Stimulated activated CD8-positive, alpha-beta memory T cell treated with anti-CD3 and anti-CD28 coated beads, Interleukin-12 subunit alpha, Interleukin-12 subunit beta, amount 100 ng/mL, for 24 hours (primary cell): ENCODE results near the gene FGR.

Source experiments
- DNase-seq: peaks from one replicate; pipeline ENCODE4 v3.0.0-alpha.2; 2020; ENCODE audit errors: extremely low read depth

The FGR gene

DNA sequence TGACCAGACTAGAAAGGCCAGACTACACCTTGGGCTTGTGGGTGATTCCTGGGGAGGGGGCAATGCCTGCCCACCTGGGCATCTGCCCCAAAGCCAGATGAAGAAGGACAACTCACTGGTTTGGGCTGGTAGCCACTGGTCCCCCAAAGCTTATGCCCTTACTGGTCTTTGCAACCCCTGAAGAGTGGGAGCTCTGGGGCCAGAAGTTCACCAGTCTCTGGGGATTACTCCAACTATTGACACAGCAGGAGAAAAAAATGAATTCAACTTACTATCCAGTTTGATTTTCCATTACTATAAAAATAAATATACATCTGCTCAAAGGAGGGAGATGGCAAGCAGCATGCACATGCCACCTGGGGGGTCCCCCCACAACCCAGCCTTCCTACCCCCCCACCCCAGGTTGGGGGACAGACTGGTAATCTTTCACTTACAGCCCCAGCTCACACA lies 33.6 kb downstream of the FGR start:
- no peak for DNase-seq

DNA sequence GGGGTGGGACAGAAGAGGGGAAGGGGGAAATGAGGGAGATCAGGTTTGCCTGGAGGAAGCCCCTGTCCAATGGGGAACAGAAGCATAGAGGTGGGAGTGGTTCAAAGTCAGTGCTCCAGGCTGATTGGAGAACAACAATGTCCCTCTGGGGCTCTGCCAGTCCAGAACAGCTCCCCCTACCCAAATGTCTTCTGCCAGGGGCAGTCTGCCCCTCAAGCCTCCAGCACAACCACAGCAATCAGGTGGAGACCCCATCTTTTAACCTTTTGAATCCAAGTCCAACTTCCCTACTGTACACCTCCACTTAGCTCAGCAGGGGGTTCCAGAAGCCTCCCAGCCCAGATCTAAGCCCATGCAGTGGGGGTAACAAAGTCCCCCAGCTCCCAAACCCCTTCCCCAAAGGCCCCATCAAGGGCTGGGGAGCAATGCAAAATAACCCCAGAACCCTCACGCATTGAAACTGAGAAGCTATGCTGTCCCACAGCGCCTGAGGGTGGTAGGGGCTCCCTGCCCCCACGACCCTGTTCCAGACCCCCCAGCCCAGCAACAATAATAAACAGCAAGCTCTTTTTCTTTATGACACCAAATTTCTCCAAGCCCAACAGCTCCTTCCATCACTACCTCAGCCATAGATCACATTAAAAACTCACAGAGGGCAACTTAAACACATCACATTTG lies 34.3 kb downstream of the FGR start:
- DNase-seq = no peak

DNA sequence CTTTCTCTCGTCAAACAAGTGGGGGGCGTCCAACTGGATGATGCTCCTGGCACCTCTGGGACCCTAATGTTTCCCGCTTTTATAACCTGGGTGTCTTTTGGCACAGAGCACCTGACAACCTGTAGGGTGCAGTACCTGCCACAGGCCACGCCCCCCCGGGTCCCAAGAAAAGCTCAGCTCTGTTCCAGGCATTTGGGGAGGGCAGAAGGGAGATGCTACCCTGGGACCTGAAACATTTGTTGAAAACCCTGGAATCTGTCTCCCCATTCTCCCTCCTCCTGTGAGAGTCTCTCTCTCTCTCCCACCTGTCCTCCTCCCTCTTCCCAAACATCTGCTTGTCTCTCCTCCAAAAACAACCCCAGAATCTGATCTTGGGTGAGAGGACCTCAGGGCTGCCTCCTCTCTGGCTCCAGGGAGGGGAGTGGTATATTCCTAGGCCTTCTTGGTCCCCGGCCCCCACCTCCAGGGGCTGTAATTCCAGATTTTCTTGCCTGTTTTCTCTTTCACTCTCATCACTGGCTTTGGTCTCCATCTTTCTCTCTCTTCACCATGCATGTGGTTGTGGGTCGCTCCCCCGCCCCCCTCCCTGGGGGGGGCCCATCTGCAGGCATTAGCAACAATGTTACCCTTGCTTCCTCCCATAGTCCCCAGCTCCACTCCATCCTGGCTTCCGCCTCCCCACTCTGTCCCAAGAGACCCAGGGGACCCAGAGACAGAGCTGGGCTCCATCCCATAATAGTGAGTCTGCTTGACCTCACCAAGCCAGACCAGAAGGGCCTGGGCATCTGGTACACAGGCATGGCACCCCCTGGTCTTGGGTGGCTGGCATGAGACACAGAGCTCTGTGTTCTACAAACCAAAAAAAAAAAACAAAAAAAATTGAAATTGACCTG lies 35.1 kb downstream of the FGR start:
- no peak for DNase-seq

DNA sequence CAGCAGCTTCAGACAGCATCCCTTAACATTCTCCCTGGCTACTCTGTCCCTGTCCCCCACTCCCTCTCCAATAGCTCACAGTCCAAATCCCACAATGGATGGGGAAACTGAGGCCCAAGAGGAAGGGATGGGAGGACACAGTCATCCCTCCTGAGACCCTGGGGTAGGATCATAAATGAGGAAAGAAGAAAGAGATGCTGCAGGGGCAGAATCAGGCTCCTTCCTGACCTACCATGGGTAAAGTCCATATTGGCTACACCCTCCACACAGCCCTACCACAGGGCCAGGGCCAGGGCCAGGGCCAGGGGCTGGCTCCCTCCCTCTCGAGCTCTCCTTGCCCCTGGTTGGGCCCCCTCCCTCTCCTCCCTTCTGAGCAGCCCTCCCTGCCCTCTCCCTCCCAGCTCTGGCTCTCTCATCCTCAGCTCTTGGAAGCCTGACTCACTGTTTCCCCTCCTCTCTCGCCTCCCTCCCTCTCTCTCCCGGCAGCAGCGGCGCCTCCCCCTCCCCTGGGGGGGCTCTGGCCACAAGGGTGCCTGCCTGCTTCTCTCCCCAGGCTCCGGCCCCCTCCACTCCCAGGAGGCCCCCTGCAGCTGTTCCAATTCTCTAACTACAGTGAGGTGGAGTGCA lies 36.0 kb downstream of the FGR start:
- no peak for DNase-seq

DNA sequence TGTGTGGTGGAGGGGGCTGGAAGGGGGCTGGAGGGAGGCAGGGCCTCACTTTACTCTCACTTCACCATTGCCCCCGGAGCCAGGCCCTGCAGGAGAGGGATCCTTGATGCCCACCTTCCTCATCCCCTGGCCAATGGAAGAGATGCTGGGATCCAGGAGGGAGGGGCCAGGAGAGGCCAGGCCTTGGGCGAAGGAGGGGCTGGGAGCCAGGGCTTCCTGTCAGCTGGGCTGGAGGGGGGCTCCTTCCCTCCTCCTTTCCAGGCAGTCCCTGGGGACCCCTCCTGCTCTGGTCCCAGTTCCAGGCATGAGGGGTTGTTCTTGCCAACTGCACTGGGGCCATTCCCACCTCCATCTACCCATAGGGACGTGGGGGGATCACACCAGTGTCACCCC lies 36.7 kb downstream of the FGR start:
- DNase-seq = no peak

DNA sequence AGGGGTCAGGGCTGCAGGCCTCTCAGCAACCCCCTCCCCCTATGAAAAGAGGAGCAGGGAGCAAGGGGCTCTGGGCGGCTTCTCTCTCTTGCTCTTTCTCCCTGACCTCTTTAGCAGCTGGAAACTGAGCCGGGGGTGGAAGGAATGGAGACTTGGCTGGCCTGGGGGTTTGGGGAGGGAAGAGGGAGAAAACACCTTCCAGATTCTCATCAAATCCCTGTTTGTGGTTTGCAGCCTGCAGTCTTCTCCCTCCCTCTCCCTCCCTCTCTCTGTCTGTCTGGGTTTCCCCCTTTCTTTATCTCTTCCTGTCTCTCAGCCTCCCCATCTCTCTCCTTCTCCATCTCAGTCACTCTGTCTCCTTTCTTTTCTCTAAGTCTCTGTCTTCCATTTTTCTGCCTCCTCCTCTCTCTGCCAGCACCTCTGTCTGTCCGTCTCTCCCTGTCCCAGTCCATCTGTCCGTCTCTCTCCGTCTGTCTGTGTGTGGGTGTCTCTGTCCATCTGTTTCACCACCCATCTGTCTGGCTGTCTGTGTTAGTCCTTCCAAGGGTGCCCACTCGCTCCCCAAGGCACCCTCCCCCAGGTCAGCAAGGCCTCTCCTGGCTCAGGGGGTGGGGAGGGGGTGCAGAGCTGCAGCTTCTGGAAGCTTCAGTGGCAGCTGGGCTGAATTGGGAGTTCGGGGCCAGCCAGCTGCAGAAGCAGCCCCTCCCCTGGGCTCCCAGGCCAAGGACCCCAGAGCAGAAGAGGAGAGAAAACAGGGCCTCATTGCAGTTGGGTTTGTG lies 37.3 kb downstream of the FGR start:
- no peak for DNase-seq

DNA sequence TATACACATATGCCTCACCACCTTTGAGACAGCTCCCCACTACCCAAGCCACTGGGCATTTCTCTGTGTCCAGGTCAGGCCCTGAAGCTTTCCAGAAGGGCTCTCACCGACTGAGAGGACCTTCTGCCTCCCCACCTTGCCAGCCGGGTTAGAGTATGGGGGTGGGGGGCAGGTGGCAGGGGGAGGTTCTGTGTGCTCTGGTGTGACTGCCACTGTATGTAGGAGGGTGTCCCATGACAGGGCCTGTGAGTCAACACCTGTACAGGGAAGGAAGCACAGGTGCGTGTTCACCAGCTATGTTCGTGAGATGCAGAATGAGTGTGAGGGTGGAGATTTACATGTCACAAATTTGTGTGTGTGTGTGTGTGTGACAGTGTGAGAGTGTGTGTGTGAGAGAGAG lies 38.0 kb downstream of the FGR start:
- DNase-seq = no peak

DNA sequence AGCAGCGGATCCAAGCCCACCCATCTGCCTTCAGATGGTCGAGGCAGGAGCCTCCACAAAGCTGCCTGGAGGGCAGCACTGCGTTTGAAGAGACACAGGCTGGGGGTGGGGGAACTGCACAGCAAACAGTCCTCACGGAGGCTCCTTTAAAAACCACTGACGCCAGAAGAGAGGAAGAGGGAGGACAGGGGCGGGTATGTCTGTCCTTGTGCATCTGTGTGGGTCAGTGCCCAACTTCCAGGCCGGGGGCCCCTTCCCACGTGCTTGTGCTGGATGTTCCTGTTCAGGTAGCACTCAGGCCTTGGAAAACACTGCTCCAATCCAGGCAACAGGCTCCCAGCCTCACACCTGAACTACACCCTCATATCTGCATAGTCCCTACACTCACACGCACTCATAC lies 38.7 kb downstream of the FGR start:
- DNase-seq = no peak

DNA sequence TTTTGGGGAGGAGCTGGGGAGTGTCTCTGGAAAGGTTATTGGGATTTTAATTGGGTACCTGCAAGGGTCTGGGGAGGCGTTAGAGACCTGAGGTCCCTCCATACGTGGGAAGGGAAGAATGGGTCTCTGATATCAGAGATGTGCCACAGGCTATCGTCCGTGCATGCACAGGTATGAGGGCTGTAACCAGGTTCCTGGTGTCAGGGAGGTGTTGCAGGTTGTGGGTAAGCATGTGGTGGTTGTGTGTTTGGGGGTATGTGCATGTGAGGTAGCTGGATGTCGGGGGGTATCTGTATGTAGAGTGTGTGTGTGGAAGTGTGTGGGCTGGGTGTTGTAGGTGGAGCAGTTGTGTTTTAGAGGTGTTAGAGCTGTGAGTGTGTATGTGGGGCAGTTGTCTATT lies 39.4 kb downstream of the FGR start:
- no peak for DNase-seq

DNA sequence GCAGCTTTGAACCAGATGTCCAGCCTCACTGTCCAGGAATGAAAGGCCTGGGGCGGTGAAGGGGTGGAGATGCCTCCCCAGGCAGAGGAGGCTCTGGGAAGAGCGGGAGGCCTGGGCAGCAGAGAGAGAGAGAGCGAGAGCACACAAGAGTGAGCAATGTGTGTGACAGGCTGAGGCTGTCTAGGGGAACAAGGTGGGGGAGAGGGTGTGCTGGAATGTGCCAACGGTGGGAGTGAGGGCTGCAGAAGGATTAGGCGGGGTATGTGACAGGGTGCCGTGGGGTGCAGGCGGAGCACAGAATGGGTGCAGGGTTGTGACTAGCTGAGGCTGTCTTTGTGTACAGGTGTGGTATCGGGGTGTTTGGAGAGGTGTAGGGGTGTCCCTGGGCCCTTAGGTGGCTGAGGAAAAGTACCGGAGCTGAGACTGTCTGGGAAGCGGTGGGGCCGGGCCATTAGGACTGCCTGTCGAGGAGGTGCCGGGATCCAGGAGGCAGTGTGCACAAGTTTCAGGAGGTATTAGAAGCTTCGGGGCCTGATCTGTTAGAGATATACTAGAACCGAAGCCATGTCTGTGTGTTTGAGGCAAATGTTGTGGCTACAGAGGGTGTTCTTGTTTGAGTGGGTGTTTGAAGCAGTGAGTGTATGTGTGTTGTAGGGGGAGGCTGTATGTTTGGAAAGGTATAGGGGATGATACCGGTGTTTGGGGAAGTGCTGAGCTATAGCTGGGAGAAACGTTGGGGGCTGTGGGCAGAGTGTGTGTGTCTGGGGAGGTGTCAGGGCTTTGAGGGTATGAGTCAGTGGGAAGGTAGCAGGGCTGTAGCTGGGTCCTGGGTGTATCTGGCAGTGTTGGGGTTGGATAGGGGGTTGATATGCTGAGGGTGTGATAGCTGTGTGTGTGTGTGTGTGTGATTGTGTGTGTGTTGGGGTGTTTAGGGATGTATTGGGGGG lies 40.1 kb downstream of the FGR start:
- no peak for DNase-seq

DNA sequence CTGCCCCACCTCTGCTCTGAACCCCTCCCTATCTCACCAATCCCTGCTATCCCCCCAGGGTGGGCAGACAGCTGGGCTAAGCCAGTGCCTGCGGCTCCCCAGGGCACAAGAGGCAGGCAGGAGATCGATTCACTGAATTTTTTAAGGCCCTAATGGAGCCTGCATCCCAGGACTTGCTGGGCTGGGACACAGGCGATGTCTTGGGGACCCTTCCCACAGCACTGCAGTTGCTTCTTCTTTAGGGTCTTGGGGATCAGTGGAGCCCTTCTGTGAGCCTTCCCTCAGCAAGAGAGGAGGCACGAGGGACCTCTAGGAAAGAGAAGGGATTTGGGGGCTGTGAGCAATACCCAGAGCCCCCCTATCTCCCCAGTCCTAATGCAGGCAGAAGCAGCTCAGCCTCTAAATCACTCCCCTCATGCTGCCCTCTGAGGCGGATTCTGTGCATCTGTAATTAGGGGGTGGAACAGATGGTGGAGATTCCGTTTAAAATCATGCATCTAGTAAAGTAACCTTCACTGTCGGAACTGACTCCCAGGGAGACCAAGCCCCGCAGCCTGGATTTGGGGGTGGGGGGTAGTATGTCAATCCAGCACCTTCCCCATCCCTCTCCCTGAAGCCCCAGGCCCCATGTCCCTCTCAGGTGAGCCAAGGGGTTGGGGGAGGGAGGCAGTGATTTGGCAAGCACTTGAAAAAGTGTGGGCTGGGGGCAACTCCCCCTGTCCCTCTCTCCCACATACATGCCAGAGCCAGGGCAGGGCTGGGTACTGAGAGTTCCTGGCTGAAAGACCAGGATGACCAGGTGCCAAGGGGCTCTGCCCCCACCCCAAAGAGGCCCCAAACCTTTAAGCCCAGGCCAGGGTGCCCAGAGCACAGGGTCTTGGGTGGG lies 41.1 kb downstream of the FGR start:
- no peak for DNase-seq

DNA sequence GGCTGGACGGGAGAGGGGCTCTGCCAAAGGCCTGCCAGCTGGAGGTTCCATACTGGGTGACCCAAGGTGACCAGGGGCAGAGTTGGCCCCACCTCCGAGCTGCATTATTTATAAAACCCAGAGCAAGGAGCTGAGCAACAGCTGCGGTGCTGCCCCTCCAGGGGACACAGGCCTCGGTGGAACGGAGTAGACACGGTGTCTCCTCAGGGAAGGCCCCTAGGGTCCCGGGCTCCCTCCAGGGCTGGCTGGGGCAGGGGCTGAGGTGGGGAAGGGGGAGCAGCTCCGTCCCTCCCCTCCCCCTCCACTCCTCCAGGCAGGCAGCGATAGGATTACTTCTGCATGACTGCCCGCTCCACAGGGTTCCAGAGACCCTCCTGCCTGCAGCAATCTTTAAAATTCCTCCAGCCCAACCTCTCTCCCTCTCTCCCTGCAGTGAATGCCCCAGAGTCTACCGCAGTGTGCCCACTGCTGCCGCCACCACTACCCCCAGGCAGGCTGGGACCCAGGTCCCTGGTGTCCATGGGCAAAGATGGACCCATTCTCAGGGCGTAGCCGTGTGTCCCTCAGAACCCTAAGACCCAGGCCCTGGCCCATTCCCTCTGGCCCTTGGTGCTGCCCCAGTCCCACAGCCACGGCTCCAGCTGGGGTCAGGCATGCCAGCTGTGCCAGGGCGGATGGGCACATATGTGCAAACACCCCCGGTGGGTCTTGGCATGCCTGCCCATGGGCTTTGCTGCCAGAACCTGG lies 41.9 kb downstream of the FGR start:
- no peak for DNase-seq

DNA sequence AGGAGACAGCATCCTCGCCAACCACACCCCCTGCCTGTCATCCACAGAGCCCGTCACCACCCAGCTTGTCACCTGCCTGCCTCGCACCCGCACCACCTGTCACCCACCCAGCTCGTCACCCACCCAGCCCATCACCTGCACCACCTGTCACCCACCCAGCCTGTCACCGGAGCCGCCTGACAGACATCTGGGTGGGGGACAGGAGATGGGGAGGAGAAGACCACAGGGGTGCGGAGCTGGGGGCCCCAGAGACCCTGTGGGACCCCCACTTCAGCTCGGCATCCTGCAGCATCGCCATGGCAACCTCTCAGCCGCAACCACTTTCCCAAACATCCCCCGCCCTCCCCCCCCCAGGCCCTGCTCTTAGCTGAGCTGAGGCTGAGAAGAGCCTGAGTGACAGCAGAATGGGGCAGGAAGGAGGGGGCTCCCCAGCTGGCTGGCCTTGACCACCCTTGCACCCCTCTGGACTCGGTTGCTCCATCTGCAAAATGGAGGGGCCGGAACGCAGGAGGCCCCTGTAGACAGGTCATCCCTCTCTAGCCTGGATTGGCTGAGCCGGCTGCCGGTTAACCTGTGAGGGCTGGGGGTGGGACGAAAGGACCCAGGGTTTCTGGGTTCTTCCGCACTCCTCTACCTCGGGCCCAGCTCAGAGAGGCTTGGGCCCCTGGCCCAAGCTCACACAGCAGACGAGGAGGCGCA lies 42.6 kb downstream of the FGR start:
- no peak for DNase-seq

DNA sequence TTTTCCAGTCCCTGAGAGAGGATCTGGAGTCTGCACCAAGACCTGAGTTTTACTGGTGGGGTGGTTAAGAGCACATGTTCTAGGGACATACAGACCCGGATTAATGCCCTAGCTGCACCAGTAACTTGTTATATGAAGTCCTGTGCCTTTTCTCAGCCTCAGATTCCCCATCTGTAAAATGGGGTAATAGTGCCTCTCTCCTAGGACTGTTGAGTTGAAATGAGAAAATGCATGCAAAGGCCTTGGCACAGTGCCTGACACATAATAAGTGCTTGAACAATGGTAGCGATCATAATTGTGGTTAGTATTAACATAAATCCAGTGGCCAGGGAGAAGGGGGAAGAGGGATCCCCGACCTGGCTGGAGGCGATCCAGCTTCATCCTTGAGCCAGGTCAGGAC lies 43.4 kb downstream of the FGR start:
- no peak for DNase-seq

DNA sequence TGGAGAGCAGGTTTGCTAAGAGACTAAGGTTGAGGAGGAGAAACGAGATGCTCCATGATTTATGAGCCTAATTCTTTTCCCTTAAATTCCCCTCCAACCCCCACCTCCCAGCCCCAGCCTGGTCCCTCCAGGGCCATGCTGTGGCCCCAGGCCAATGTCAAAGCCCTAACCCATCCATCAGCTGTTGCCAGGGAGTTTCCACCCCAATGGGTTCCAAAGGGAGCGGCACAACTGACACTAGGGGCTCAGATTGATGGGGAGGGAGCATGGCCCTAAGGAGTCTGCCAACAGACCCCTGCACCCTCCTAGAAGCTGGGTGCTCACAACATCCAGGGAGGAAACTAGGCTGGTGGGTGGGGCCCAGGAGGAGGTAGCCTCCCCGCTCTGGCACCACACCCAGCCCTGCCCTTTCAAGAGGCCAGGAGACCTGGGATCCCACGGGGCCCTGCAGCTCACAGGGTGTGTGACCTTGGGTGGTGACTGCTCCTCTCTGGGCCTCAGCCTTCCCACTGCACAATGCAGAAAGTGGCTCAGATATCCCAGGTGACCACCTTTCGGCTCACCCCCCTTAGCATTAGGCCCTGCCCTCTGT lies 44.0 kb downstream of the FGR start:
- no peak for DNase-seq

DNA sequence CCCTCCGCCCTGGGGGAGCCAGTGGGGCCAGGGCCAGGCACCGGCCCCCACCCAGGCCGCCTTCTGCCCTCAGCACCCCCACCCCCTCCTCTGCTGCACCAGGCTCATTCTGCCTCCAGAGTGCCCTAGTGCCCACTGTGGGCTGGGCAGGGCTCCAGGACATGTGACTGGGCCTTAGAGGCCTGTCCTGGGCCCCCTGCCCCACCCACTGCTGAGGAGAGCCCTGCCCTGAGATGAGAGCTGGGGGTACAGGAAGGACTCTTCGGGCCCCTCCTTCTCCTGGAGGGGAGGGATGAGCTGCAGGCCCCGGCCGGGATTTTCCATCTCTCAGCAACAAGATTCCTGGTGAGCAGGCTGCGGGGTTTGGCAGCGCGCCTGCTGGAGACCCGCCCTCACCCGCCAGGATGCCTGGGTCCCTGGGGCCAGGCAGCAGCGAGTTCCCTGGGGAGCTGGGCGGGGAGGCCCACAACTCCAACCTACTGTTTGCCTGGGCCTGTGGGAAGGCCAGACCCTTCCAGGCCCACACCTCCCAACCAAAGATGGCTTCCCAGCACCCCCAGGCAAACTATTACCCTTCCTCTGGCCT lies 45.1 kb downstream of the FGR start:
- DNase-seq = no peak

DNA sequence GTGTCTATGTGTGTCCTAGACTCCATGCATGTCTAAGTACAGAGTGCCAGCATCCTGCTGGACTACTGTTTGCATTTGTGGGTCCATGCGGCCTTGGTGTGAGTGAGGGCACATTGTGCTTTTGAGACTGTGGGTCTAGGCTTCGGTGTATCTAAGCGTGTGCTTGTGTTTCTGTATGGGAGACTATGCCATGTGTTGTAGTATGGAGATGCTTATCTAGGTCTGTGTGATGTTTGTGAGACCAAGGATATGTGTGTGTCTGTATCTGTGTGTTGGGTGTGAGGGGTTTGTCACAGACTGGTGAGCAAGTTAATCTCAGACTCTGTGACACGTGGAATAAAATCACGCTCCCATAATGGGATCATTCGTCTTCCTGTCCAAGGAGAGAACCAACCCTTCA lies 45.5 kb downstream of the FGR start:
- no peak for DNase-seq
